ENCODE data around the gene EXD3.

DNA sequence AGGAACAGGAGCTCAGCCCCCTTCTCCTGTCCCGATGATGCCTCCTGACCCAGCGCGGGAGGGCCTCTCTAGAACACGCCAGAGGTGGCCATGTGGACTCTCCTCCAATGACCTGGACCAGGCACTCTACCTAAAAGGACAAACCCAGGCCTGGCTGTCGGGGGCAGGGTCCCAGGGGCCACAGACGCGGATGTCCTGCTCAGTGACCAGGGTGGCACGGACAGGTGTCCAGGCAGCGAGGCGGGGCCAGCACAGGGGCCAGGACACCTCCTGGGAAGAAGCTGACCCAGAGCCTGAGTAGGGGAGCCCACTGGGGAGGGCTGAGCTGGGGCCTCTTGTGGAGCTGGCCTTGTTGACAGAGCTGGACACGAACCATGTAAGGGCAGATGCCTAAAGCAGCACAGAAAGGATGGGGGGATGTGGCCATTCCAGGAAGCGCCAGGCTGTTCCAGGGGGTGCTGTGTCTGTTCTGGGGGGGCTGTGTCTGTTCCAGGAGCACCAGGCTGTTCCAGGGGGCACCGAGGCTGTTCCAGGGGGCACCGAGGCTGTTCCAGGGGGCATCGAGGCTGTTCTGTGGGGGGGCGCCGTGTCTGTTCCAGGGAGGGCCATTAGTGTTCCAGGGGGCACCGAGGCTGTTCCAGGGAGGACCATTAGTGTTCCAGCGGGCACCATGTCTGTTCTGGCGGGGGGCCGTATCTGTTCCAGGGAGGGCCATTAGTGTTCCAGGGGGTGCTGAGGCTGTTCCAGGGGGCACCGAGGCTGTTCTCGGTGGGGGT is 30.5 kb downstream of the EXD3 start:
- no peak for TF ChIP-seq NPAS2 (CRISPR knock-in tag; IDR thresholded peaks at IDR 0.05; ENCODE audit: borderline replicate concordance)
- no peak for TF ChIP-seq RAD21 (conservative IDR thresholded peaks at IDR 0.05 in 1 of 2, IDR thresholded peaks at IDR 0.05 in 1 of 2)
- no peak for TF ChIP-seq CHD4 (IDR thresholded peaks at IDR 0.05; ENCODE audit: borderline replicate concordance)
- TF ChIP-seq, protein P1, sequence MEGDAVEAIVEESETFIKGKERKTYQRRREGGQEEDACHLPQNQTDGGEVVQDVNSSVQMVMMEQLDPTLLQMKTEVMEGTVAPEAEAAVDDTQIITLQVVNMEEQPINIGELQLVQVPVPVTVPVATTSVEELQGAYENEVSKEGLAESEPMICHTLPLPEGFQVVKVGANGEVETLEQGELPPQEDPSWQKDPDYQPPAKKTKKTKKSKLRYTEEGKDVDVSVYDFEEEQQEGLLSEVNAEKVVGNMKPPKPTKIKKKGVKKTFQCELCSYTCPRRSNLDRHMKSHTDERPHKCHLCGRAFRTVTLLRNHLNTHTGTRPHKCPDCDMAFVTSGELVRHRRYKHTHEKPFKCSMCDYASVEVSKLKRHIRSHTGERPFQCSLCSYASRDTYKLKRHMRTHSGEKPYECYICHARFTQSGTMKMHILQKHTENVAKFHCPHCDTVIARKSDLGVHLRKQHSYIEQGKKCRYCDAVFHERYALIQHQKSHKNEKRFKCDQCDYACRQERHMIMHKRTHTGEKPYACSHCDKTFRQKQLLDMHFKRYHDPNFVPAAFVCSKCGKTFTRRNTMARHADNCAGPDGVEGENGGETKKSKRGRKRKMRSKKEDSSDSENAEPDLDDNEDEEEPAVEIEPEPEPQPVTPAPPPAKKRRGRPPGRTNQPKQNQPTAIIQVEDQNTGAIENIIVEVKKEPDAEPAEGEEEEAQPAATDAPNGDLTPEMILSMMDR (IDR thresholded peaks at IDR 0.05): no peak
- no peak for TF ChIP-seq BHLHE40 (IDR thresholded peaks at IDR 0.05; ENCODE audit: low read depth, low read length)
- TF ChIP-seq ELK1 (IDR thresholded peaks at IDR 0.05; ENCODE audit: low read depth, low read length): no peak
- no peak for TF ChIP-seq HDAC2 (IDR thresholded peaks at IDR 0.05)
- no peak for TF ChIP-seq SREBF2 (IDR thresholded peaks at IDR 0.05)
